ENCODE results near the gene SCAPER.

Gene SCAPER

DNA sequence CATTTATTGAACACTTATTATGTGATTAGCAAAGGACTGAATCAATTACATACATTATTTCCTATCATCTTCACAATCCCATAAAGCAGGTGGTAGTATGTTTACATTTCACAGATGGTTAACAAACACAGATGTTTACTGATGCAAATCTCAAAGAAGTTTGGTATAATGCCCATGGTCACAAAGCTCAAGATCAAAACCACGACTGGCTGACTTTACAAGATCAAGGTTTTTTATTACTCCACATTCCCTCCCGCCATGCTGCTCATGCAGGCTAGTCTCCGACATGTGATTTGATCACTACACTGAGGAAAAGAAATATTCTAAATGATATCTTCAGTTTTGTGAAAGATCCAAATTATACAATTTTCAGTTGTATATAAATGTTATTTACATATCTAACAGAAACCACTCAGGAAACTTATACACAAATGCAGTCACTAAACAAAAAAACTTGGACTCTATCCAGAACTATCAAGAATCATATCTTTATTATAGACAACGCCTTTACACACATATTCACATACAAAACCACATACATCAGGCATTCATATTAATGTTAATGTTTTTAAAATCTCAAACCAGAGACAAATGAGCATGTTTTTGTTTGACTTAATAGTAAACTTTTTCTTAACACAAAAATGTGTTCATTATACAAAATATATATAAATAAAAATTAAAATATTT is 235.5 kb downstream of the SCAPER start:
- no peak overlapping the region for H3K4me3 ChIP-seq (ENCODE audit: low read depth, low read length)
- no peaks in the 10 kb centered on the region for H3K4me1 ChIP-seq (ENCODE audit: control insufficient read depth, insufficient read depth, low read length)
- H3K27ac ChIP-seq (ENCODE audit: low read depth, low read length) = no peak overlapping the region
- H3K27me3 ChIP-seq (ENCODE audit: control insufficient read depth, insufficient read depth, low read length) = no peaks in the 10 kb centered on the region
- H3K9ac ChIP-seq (ENCODE audit: low read depth, low read length) = no peak overlapping the region
- no peaks in the 10 kb centered on the region for H3K9me3 ChIP-seq (ENCODE audit: control insufficient read depth, insufficient read depth, low read length)
- no peaks in the 10 kb centered on the region for H3K36me3 ChIP-seq (ENCODE audit: control insufficient read depth, insufficient read depth, low read length)

DNA sequence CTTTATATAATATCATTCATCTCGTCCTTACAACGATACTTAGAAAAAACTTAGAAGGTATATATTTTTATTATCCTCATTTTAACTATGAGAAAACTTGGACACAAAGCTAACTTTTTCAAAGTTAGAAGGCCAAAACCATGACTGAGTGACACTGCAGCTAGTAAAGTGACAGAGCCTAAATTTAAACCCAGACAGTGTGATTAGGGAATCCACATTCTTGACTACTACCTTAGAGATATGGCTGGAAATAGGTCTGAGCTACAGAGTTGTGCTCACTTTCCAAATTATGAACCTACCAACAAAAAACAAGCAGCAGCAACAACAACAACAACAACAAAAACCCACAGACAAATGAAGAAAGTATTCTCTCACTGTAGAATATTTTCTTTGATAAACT is 236.2 kb downstream of the SCAPER start:
- no peak overlapping the region for H3K9ac ChIP-seq (ENCODE audit: low read depth, low read length)
- H3K4me3 ChIP-seq (ENCODE audit: low read depth, low read length) = no peak overlapping the region
- no peaks in the 10 kb centered on the region for H3K9me3 ChIP-seq (ENCODE audit: control insufficient read depth, insufficient read depth, low read length)
- H3K36me3 ChIP-seq (ENCODE audit: control insufficient read depth, insufficient read depth, low read length) = no peaks in the 10 kb centered on the region
- no peaks in the 10 kb centered on the region for H3K4me1 ChIP-seq (ENCODE audit: control insufficient read depth, insufficient read depth, low read length)
- H3K27me3 ChIP-seq (ENCODE audit: control insufficient read depth, insufficient read depth, low read length) = no peaks in the 10 kb centered on the region
- no peak overlapping the region for H3K27ac ChIP-seq (ENCODE audit: low read depth, low read length)

DNA sequence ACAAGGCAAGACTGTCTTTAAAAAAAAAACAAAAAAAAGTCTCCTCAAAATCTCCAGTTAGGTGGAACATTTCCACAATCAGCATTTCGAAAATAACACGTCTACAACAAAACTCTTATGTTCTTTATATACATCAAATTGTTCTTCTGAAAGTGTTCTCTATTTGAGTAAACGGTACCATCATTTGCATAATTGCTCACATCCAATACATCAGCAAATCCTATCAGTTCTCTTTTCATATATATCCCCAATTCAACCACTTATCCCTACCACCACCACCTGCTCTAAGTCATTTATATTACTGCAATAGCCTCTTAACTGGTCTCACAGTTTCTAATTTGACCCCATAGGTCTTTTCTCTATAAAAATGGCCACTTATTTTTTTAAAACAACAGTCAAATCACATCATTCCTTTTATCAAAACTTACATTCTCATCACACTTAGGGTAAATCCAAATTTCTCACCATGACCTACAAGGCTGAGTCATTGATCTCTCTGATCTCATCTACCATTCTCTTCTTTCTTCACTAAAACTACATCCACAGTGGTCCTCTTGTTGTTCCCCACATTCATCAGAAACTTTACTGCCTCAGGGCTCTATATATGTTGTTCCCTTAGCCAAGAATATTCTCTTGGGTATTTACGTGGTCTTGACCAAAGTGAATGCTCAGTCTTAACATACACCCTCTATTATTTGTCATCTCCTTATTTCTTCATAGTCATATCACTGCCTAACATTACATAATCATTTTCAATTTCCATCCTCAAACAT is 237.0 kb downstream of the SCAPER start:
- no peak overlapping the region for H3K9ac ChIP-seq (ENCODE audit: low read depth, low read length)
- H3K4me1 ChIP-seq (ENCODE audit: control insufficient read depth, insufficient read depth, low read length) = no peaks in the 10 kb centered on the region
- no peaks in the 10 kb centered on the region for H3K36me3 ChIP-seq (ENCODE audit: control insufficient read depth, insufficient read depth, low read length)
- H3K9me3 ChIP-seq (ENCODE audit: control insufficient read depth, insufficient read depth, low read length) = no peaks in the 10 kb centered on the region
- no peaks in the 10 kb centered on the region for H3K27me3 ChIP-seq (ENCODE audit: control insufficient read depth, insufficient read depth, low read length)
- H3K4me3 ChIP-seq (ENCODE audit: low read depth, low read length) = no peak overlapping the region
- no peak overlapping the region for H3K27ac ChIP-seq (ENCODE audit: low read depth, low read length)

DNA sequence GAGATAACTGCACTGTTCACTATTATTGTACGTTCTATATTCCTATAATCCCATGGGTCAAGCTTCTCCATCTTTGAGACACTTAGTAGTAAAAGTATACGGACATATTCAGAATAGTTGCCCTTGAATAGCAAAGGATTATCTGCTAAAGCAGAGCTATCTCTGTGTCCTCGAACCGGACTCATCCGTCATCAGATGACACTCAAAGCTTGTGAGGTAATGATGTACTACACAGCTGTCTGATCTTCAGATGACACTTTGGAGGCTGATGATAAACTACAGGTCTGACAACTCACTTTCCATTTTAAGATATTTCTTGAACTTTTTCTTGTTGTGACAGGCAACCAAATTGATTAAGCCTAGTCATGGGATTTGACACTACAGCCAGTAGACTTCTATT is 240.2 kb downstream of the SCAPER start:
- Histone ChIP-seq H3K4me1 (ENCODE audit: control insufficient read depth, insufficient read depth, low read length) (no peaks in the 10 kb centered on the region), H3K4me3 (ENCODE audit: low read depth, low read length) (no peak overlapping the region), H3K9ac (ENCODE audit: low read depth, low read length) (no peak overlapping the region), H3K27me3 (ENCODE audit: control insufficient read depth, insufficient read depth, low read length) (no peaks in the 10 kb centered on the region), H3K9me3 (ENCODE audit: control insufficient read depth, insufficient read depth, low read length) (no peaks in the 10 kb centered on the region), H3K27ac (ENCODE audit: low read depth, low read length) (no peak overlapping the region), H3K36me3 (ENCODE audit: control insufficient read depth, insufficient read depth, low read length) (no peaks in the 10 kb centered on the region)

DNA sequence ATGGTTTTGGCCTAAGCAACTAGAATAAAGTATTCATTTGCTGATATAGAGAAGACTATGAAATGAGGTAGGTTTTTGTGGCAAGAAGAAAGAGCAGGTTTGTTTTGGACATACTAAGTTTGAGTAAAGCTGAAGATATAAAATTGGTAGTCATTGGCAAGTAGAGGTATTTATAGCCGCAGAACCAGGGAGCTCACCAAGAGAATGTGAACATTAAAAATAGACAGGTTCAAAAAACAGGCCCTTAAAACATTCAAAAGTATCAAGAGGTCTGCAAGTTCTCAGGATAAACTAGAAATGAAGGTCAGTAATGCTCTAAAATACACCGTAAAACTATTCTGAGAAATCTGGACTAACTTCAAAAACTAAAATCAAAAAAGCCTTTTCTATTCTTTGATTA is 240.7 kb downstream of the SCAPER start:
- no peaks in the 10 kb centered on the region for H3K4me1 ChIP-seq (ENCODE audit: control insufficient read depth, insufficient read depth, low read length)
- no peaks in the 10 kb centered on the region for H3K27me3 ChIP-seq (ENCODE audit: control insufficient read depth, insufficient read depth, low read length)
- no peak overlapping the region for H3K4me3 ChIP-seq (ENCODE audit: low read depth, low read length)
- no peak overlapping the region for H3K27ac ChIP-seq (ENCODE audit: low read depth, low read length)
- no peaks in the 10 kb centered on the region for H3K36me3 ChIP-seq (ENCODE audit: control insufficient read depth, insufficient read depth, low read length)
- H3K9ac ChIP-seq (ENCODE audit: low read depth, low read length) = no peak overlapping the region
- no peaks in the 10 kb centered on the region for H3K9me3 ChIP-seq (ENCODE audit: control insufficient read depth, insufficient read depth, low read length)

DNA sequence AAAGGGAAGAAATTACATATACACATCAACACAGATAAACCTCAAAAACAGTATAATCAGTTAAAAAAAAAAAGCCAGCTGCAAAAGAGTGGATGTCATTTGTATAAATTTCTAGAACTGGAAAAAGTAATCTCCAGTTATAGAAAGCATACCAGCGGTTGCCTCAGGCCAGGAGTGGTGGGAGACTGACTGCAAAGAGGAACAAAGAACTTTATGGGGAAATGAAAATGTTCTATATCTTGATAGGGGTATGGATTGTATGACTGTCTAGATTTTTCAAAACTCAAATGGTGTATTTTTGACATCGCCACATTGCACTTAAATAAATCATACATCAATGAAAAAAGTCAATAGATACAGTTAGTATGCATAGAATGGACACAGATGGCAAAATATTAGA is 241.6 kb downstream of the SCAPER start:
- no peaks in the 10 kb centered on the region for H3K36me3 ChIP-seq (ENCODE audit: control insufficient read depth, insufficient read depth, low read length)
- H3K9ac ChIP-seq (ENCODE audit: low read depth, low read length) = no peak overlapping the region
- no peak overlapping the region for H3K4me3 ChIP-seq (ENCODE audit: low read depth, low read length)
- no peaks in the 10 kb centered on the region for H3K4me1 ChIP-seq (ENCODE audit: control insufficient read depth, insufficient read depth, low read length)
- H3K27me3 ChIP-seq (ENCODE audit: control insufficient read depth, insufficient read depth, low read length) = no peaks in the 10 kb centered on the region
- H3K27ac ChIP-seq (ENCODE audit: low read depth, low read length) = no peak overlapping the region
- H3K9me3 ChIP-seq (ENCODE audit: control insufficient read depth, insufficient read depth, low read length) = no peaks in the 10 kb centered on the region

DNA sequence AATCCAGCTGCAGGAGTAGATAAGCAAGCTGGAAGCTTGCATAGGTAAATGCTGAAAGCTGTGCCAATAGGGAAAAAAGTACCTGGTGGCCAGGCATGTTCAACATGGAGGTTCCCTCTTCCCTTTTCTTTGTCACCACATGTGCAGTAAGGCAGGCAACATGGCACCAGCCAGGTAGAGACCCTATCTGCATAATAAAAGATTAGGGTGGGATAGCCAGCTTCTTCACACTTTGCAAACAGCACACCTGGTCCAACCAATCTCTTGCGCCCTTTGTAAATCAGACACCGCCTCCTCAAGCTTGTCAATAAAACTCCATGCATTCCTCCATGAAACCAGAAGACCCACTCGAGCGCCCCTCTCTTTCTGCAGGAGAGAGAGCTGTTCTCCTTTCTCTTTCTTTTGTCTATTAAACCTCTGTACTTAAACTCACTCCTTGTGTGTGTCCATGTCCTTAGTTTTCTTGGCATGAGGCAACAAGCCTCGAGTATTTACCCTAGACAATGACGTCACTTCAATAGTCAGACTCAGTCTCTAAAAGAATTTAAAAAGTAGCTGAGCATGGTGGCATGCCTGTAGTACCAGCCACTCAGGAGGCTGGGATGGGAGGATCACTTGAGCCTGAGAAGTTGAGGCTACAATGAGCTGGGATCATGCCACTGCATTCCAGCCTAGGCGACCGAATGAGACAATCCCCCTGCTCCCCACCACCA is 256.3 kb downstream of the SCAPER start:
- no peaks in the 10 kb centered on the region for H3K36me3 ChIP-seq (ENCODE audit: control insufficient read depth, insufficient read depth, low read length)
- no peak overlapping the region for H3K27ac ChIP-seq (ENCODE audit: low read depth, low read length)
- no peaks in the 10 kb centered on the region for H3K27me3 ChIP-seq (ENCODE audit: control insufficient read depth, insufficient read depth, low read length)

DNA sequence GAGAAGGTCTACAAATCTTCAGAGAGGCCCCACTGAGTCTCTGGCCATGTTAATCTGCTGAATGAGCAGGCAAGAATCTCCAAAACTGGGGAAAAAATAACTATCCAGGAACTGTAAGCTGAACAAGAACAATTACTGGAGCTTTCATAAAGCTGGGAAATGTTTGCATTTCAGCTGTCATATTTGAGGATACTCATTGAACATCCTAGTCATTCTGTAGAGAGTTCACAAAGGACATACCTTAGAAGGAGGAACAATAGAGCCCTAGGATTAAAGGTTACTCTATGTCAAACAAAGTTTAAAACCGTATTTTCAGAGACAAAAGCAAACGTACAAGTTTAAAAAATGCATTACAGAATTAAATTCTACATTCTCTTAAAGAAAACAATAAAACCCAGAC is 257.5 kb downstream of the SCAPER start:
- Histone ChIP-seq H3K4me3 (ENCODE audit: low read depth, low read length) (no peak overlapping the region), H3K4me1 (ENCODE audit: control insufficient read depth, insufficient read depth, low read length) (peaks cover 4% of the 10 kb centered on the region), H3K27me3 (ENCODE audit: control insufficient read depth, insufficient read depth, low read length) (no peaks in the 10 kb centered on the region), H3K9ac (ENCODE audit: low read depth, low read length) (no peak overlapping the region), H3K27ac (ENCODE audit: low read depth, low read length) (no peak overlapping the region), H3K9me3 (ENCODE audit: control insufficient read depth, insufficient read depth, low read length) (no peaks in the 10 kb centered on the region), H3K36me3 (ENCODE audit: control insufficient read depth, insufficient read depth, low read length) (no peaks in the 10 kb centered on the region)

More for the DNA sequence above, 256.3 kb downstream of the SCAPER start:
- no peak overlapping the region for H3K4me3 ChIP-seq (ENCODE audit: low read depth, low read length)
- no peak overlapping the region for H3K9ac ChIP-seq (ENCODE audit: low read depth, low read length)
- peaks cover 4% of the 10 kb centered on the region for H3K4me1 ChIP-seq (ENCODE audit: control insufficient read depth, insufficient read depth, low read length)
- no peaks in the 10 kb centered on the region for H3K9me3 ChIP-seq (ENCODE audit: control insufficient read depth, insufficient read depth, low read length)

DNA sequence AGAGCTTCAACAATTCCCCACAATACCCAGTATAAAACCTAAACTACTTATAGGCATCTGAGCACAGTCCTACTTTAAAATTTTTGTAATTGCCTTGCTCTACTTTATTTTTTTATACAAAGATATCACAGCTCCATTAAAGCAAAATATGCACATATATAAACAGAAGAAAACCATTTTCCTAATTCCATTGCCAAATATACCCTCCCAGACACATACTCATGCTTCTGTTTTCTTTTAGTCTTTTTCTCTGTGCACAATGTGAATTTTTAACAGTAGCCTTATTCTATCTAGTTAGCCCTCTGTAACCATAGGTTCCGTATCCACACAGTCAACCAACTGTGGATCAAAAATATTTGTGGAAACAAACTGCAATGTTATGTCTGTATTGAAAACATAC is 260.5 kb downstream of the SCAPER start:
- no peaks in the 10 kb centered on the region for H3K9me3 ChIP-seq (ENCODE audit: control insufficient read depth, insufficient read depth, low read length)
- H3K27me3 ChIP-seq (ENCODE audit: control insufficient read depth, insufficient read depth, low read length) = no peaks in the 10 kb centered on the region
- H3K27ac ChIP-seq (ENCODE audit: low read depth, low read length) = no peak overlapping the region
- H3K4me1 ChIP-seq (ENCODE audit: control insufficient read depth, insufficient read depth, low read length) = peaks cover 4% of the 10 kb centered on the region
- H3K9ac ChIP-seq (ENCODE audit: low read depth, low read length) = no peak overlapping the region
- no peaks in the 10 kb centered on the region for H3K36me3 ChIP-seq (ENCODE audit: control insufficient read depth, insufficient read depth, low read length)
- no peak overlapping the region for H3K4me3 ChIP-seq (ENCODE audit: low read depth, low read length)

DNA sequence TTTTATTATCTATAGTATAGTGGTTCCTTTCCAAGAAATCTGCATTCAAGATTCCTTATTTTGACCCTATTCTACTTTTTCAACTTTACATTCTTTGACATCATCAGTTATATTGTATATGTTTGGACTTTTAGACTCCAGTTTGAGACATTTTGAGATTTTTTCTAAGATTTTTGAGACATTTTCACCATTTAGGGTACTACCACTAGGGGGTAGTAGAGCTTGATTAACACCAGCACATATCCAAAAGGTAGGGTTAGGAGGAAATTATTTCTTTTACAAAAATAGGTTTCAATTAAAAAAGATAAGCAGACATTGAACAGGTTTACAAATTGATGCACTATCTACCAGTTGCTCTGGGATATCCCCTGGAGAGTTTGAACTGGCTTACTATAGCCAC is 262.5 kb downstream of the SCAPER start:
- no peak overlapping the region for H3K4me3 ChIP-seq (ENCODE audit: low read depth, low read length)
- H3K27me3 ChIP-seq (ENCODE audit: control insufficient read depth, insufficient read depth, low read length) = no peaks in the 10 kb centered on the region
- no peak overlapping the region for H3K9ac ChIP-seq (ENCODE audit: low read depth, low read length)
- H3K9me3 ChIP-seq (ENCODE audit: control insufficient read depth, insufficient read depth, low read length) = no peaks in the 10 kb centered on the region
- peaks cover 4% of the 10 kb centered on the region; the same call in 1 of the 2 replicates for H3K4me1 ChIP-seq (ENCODE audit: control insufficient read depth, insufficient read depth, low read length)
- no peak overlapping the region for H3K27ac ChIP-seq (ENCODE audit: low read depth, low read length)
- no peaks in the 10 kb centered on the region for H3K36me3 ChIP-seq (ENCODE audit: control insufficient read depth, insufficient read depth, low read length)

DNA sequence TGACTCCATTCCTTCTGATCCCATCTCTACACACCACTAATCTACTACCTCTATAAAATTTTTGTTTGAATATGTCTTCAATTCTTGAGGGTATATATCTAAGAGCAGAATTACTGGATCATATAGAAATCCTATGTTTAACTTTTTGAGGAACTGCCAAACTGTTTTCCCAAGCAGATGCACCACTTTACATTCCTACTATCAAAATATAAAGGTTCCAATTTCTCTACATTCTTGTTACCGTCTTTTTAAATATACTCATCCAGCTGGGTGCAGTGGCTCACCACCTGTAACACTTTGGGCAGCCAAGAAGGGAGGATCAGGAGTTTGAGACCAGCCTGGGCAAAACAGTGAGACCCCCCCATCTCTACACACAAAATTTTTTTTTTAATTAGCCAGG is 268.0 kb downstream of the SCAPER start:
- H3K27ac ChIP-seq (ENCODE audit: low read depth, low read length) = no peak overlapping the region

More for the DNA sequence above, 268.0 kb downstream of the SCAPER start:
- H3K27me3 ChIP-seq (ENCODE audit: control insufficient read depth, insufficient read depth, low read length) = no peaks in the 10 kb centered on the region
- H3K4me1 ChIP-seq (ENCODE audit: control insufficient read depth, insufficient read depth, low read length) = no peaks in the 10 kb centered on the region
- H3K4me3 ChIP-seq (ENCODE audit: low read depth, low read length) = no peak overlapping the region
- H3K9ac ChIP-seq (ENCODE audit: low read depth, low read length) = no peak overlapping the region
- no peaks in the 10 kb centered on the region for H3K36me3 ChIP-seq (ENCODE audit: control insufficient read depth, insufficient read depth, low read length)
- H3K9me3 ChIP-seq (ENCODE audit: control insufficient read depth, insufficient read depth, low read length) = 0 out of 2 replicates have a peak, but pooled peaks cover 4% of the 10 kb centered on the region

All from HUES48 (cell line).